Activated gamma-delta T cell (primary cell): Measurements from ENCODE around the gene SCFD2.
"Not testable (repeated sequence)": the region's sequence is repeated elsewhere in the genome, so short reads cannot be mapped to it uniquely, and the experiment has no call there.

Source experiments
- DNase-seq: peaks from one replicate; lab custom pipeline; 2025; lab: John Stamatoyannopoulos, UW

Gene SCFD2

GRCh38 chr4:53189011-53189410 is 176.8 kb downstream of the SCFD2 start:
- no peak for DNase-seq

- no peak for DNase-seq
Measured at GRCh38 chr4:53186714-53187358, 179.0 kb downstream of the SCFD2 start.

- DNase-seq: no peak
Measured at GRCh38 chr4:53185869-53186585, 179.8 kb downstream of the SCFD2 start.

GRCh38 chr4:53183754-53184153 is 182.1 kb downstream of the SCFD2 start:
- no peak for DNase-seq

- not testable (repeated sequence) for DNase-seq
Measured at GRCh38 chr4:53177751-53178150, 188.1 kb downstream of the SCFD2 start.

GRCh38 chr4:53175640-53176039 is 190.2 kb downstream of the SCFD2 start:
- no peak for DNase-seq

GRCh38 chr4:53174823-53175222 is 191.0 kb downstream of the SCFD2 start:
- no peak for DNase-seq

GRCh38 chr4:53173576-53173975 is 192.3 kb downstream of the SCFD2 start:
- DNase-seq: no peak

- no peak for DNase-seq
Measured at GRCh38 chr4:53171797-53172196, 194.1 kb downstream of the SCFD2 start.

GRCh38 chr4:53169695-53170617 is 195.9 kb downstream of the SCFD2 start:
- no peak for DNase-seq

GRCh38 chr4:53168228-53168627 is 197.6 kb downstream of the SCFD2 start:
- no peak for DNase-seq

- no peak for DNase-seq
Measured at GRCh38 chr4:53162969-53163368, 202.9 kb downstream of the SCFD2 start.

GRCh38 chr4:53161787-53162433 is 204.0 kb downstream of the SCFD2 start:
- DNase-seq: no peak

- DNase-seq: no peak
Measured at GRCh38 chr4:53161051-53161786, 204.6 kb downstream of the SCFD2 start.

GRCh38 chr4:53156896-53157295 is 209.0 kb downstream of the SCFD2 start:
- no peak for DNase-seq

- DNase-seq: no peak
Measured at GRCh38 chr4:53152467-53152866, 213.4 kb downstream of the SCFD2 start.

GRCh38 chr4:53151489-53151788 is 214.4 kb downstream of the SCFD2 start:
- DNase-seq: no peak

GRCh38 chr4:53150631-53151488 is 215.0 kb downstream of the SCFD2 start:
- DNase-seq: no peak

- no peak for DNase-seq
Measured at GRCh38 chr4:53147711-53148110, 218.2 kb downstream of the SCFD2 start.

- DNase-seq: no peak
Measured at GRCh38 chr4:53147197-53147596, 218.7 kb downstream of the SCFD2 start.

GRCh38 chr4:53141308-53141707 is 224.6 kb downstream of the SCFD2 start:
- no peak for DNase-seq
